Lower leg skin (tissue), 4 donors: ENCODE data around the gene CHERP. TPM values are rescaled to one million over a fixed set of nuclear protein-coding genes. Genes with fewer than 3 reads are reported as not detected.
"Not testable (repeated sequence)": the region's sequence is repeated elsewhere in the genome, so short reads cannot be mapped to it uniquely, and the experiment has no call there.

Source experiments
- DNase-seq, 2 donors: peaks; one replicate each; pipeline ENCODE4 v3.0.0-alpha.2; 2019; ENCODE audit warnings: low spot score in 2 of 2
- H3K4me3 ChIP-seq: fragments of 200-600 bp; sonication (generic); 2 replicates; pipeline ENCODE4 v1.5.1; 2017; ENCODE audit warnings: mild to moderate bottlenecking, low read depth; ENCODE audit not compliant: poor library complexity, severe bottlenecking
- POLR2A ChIP-seq, 2 donors: fragments of 450-650 bp; IDR thresholded peaks; one replicate each; pipeline ENCODE4 v1.6.1; 2016 to 2017; ENCODE audit warnings: antibody characterized with exemption in 2 of 2, mild to moderate bottlenecking in 1 of 2, moderate library complexity in 1 of 2
- WGBS, 2 donors: methylation state at CpG; one replicate each; pipeline ENCODE4 v1.1.5; 2018; 5-methylcytosine and 5-hydroxymethylcytosine counted together
- intact Hi-C: fragments of 100-400 bp; cut with DNase I; formaldehyde crosslinking; loops from one replicate; pipeline ENCODE4 v1.15.0; 2023; ENCODE audit warnings: low total_unique reads
- total RNA-seq, 4 donors: library from RNA; depleted of rRNA; stranded (reverse); fragments of >200 nt; gene quantifications; one replicate each; pipeline ENCODE4 v1.1.0, GENCODE V29; 2016
- TF ChIP-seq, protein P1 (sequence below), 3 donors: fragments of 450-650 bp; IDR thresholded peaks; one replicate each; pipeline ENCODE4 v1.5.1; 2016; ENCODE audit warnings: antibody characterized with exemption in 3 of 3, mild to moderate bottlenecking in 3 of 3, moderate library complexity in 2 of 3

CHERP gene
- total RNA-seq, 4 donors from 2014 or later = 9.7 to 32.7 (median 12.6) TPM

DNA sequence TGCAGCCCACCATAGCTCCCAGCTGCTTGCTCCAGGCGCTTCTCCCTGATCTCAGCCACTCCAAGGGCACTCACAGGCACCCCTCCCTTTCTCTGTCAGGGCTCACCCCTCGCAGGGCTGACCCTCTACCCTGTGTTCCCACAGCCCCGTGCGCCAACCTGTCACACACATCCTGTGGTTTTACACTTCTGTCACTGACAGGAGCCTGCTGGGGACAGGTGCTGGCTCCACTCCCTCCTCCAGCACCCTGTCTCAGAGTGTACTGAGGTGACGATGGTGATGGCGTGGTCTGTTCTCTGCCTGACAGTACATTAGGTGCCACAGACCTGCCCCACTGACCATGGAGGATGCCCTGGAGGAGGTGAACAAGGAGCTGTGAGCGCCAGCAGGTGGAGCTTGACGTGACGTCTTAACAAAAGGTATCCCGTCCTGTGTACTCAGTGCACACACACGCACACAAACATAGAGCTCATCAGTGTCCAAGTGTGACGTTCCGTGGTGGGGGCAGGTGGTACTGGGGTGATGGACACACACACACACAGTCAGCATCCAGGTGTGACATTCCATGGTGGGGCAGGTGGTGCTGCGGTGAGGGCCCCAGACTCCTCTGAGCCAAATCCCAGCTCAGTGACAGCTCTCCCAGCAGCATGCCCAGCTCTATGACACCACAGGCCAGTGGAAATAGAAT, 25.2 kb downstream of the CHERP start:
- 83 to 84% methylated on average over 11 to 14 of the region's 14 CpGs for WGBS, 2 donors
- no peak for TF ChIP-seq POLR2A (IDR thresholded peaks at IDR 0.05)
- TF ChIP-seq, protein P1, sequence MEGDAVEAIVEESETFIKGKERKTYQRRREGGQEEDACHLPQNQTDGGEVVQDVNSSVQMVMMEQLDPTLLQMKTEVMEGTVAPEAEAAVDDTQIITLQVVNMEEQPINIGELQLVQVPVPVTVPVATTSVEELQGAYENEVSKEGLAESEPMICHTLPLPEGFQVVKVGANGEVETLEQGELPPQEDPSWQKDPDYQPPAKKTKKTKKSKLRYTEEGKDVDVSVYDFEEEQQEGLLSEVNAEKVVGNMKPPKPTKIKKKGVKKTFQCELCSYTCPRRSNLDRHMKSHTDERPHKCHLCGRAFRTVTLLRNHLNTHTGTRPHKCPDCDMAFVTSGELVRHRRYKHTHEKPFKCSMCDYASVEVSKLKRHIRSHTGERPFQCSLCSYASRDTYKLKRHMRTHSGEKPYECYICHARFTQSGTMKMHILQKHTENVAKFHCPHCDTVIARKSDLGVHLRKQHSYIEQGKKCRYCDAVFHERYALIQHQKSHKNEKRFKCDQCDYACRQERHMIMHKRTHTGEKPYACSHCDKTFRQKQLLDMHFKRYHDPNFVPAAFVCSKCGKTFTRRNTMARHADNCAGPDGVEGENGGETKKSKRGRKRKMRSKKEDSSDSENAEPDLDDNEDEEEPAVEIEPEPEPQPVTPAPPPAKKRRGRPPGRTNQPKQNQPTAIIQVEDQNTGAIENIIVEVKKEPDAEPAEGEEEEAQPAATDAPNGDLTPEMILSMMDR (IDR thresholded peaks at IDR 0.05) = no peak
- DNase-seq = no peak
- intact Hi-C loops = no loop called here
- H3K4me3 ChIP-seq = no peak overlapping the region

DNA sequence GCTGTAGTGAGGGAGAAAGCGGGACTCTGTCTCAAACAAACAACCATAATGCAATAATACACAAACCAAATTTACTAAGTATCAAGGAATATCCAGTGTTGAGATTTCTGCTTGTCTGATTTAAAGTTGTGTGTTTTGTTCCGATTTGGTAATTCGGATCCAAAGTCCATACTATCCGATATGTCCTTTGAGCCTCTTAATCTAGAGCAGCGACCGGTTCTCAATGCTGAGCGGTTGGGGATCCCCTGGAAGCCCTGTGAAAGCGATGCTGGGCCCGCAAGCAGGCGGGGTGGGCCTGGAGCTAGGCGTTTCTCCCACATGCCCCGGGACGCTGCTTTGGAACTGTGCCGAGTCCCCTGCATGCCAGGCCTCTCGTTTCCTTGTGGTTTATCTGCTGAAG, 25.9 kb downstream of the CHERP start:
- no peak for DNase-seq
- TF ChIP-seq, protein P1 (IDR thresholded peaks at IDR 0.05) = no peak
- TF ChIP-seq POLR2A (IDR thresholded peaks at IDR 0.05) = no peak
- intact Hi-C loops = no loop called here
- H3K4me3 ChIP-seq = no peak overlapping the region
- WGBS, 2 donors = 69 to 79% methylated on average over 15 of the region's 15 CpGs

- no peak for TF ChIP-seq POLR2A (IDR thresholded peaks at IDR 0.05)
- TF ChIP-seq, protein P1 (IDR thresholded peaks at IDR 0.05) = no peak
- 86 to 89% methylated on average over 20 to 24 of the region's 24 CpGs for WGBS, 2 donors
- intact Hi-C loops = no loop called here
These were observed 27.7 kb downstream of the CHERP start for GRCh38 chr19:16514383-16515019.

DNA sequence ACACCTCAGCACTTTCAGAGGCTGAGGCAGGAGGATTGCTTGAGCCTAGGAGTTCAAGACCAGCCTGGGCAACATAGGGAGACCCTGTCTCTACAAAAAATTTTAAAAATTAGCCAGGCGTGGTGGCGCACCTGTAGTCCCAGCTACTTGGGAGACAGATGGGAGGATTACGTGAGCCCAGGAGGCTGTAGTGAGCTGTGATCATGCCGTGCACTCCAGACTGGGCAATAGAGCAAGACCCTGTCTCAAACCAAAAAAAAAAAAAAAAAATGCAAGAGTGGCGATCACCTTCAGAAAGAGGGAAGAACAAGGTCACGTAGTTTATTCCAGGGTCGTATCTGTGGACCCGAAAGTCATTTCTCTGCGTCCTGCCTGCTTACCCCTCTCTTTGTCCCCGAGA, 29.6 kb downstream of the CHERP start:
- DNase-seq, H3K4me3 ChIP-seq, intact Hi-C loops: not testable (repeated sequence)
- 91 to 96% methylated on average over 10 of the region's 10 CpGs for WGBS, 2 donors

More at GRCh38 chr19:16514383-16515019, 27.7 kb downstream of the CHERP start:
- DNase-seq = no peak
- H3K4me3 ChIP-seq = no peak overlapping the region

DNA sequence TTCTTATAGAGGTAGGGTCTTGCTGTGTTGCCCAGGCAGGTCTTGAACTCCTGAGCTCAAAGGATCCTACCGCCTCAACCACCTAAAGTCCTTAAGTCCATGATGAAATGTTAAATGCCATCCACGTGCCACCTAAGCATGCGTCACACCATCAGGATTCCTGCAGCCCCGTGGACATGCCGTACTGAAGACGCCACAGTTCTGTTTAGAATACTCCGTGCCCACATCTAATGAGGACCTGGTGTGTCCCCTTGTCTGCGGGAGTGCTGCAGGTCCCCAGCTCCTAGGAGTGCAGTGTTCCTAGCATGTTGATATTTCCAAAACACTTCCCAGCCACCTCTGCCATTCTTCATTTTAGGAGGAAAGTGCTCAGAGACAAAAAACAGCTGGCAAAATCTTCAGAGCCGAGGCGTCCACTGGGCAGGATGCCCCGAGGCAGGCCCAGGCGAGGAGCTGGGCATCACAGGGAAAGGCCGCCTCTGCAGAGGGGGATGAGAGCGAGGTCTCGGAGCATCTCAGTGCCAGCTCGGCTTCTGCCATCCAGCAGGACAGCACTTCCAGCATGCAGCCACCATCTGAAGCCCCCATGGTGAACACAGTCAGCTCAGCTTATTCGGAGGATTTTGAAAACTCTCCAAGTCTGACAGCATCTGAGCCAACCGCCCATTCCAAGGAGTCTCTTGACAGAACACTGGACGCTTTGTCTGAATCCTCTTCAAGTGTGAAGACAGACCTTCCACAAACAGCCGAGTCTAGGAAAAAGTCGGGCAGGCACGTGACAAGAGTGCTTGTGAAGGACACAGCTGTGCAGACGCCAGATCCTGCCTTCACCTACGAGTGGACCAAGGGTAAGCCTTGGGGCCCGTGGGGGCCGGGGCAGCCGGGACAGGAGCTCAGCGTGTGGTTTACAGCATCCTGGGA, 32.8 kb downstream of the CHERP start:
- intact Hi-C loops = no loop called here
- TF ChIP-seq, protein P1 (IDR thresholded peaks at IDR 0.05) = no peak
- TF ChIP-seq POLR2A (IDR thresholded peaks at IDR 0.05) = no peak
- peak in 1 of 2 donors; percentile 36 for DNase-seq
- H3K4me3 ChIP-seq = no peak overlapping the region
- 75 to 79% methylated on average over 28 of the region's 28 CpGs for WGBS, 2 donors

GRCh38 chr19:16508546-16508945, 33.7 kb downstream of the CHERP start:
- intact Hi-C loops = no loop called here
- no peak for TF ChIP-seq POLR2A (IDR thresholded peaks at IDR 0.05)
- TF ChIP-seq, protein P1 (IDR thresholded peaks at IDR 0.05) = no peak
- WGBS, 2 donors = 89 to 91% methylated on average over 5 of the region's 5 CpGs

More at GRCh38 chr19:16508546-16508945, 33.7 kb downstream of the CHERP start:
- DNase-seq = no peak
- no peak overlapping the region for H3K4me3 ChIP-seq
